ENCODE results near the gene ISOC2. TPM values are rescaled to one million over a fixed set of nuclear protein-coding genes. Genes with fewer than 3 reads are reported as not detected.

The ISOC2 gene
- total and polyA plus RNA-seq, 9 of the 15 experiments (the other 6 are each of a cell fraction or from before 2014, with no cell fraction given), result 1.2 to 229 (median 58.3) TPM

DNA sequence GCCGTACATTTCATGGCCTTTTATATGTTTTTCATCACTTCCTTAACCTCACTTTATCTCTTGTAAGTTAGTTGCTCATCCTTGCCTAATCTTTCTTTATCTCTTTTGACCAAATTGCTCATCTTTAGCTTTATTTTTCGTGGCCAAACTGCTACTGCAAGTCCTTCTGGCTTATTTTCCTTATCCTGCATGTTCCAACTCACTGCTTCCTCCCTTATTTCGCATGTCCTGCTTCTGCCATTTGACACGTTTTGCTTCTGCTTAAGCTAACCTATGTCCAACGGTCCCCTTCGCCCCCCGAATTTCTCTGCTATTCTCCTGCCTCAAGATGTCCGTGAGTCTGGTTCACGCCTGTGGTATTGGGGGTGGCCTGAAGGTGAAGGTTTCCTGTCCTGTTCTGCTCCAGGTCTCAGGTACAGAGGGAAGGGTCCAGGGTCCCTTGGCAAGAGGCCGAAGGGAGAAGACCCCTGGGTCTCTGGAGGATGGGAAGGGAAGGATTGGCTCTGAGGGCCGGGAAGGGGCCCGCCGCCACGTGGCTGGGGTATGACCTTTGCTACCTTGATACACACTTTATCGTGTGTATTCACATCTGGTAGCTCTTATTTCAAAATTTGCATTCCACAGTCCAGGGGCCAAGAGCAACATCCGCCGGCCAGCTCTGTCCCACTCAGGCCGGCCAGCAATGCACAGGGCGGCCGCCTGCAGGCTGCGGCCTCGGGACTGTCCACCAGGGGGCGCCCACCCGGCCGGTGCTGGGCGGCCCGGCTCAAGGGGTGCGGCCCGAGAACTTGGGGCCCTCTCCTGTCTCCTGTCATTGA is 6.0 kb upstream of the ISOC2 start (continued):
- no peak for TF ChIP-seq FOXA1 (IDR thresholded peaks at IDR 0.05; ENCODE audit: borderline replicate concordance)
- no peak for TF ChIP-seq CREBBP (IDR thresholded peaks at IDR 0.05; ENCODE audit: low read depth, low read length)
- TF ChIP-seq SOX6 (IDR thresholded peaks at IDR 0.05), result peak; percentile 88
- TF ChIP-seq TAF15 (IDR thresholded peaks at IDR 0.05; ENCODE audit: low read depth, low read length), result no peak
- peak; percentile 82 for TF ChIP-seq ZNF644 (tag; IDR thresholded peaks at IDR 0.05; ENCODE audit: low read depth)
- no peak for TF ChIP-seq ILF3 (IDR thresholded peaks at IDR 0.05; ENCODE audit: borderline replicate concordance)
- peak; percentile 74 for TF ChIP-seq NFIC (IDR thresholded peaks at IDR 0.05)
- no peak for TF ChIP-seq TAF9B (IDR thresholded peaks at IDR 0.05; ENCODE audit: partially characterized antibody)
- TF ChIP-seq SUPT5H (IDR thresholded peaks at IDR 0.05), result no peak
- no peak for TF ChIP-seq ZNF75A (CRISPR knock-in tag; IDR thresholded peaks at IDR 0.05)

DNA sequence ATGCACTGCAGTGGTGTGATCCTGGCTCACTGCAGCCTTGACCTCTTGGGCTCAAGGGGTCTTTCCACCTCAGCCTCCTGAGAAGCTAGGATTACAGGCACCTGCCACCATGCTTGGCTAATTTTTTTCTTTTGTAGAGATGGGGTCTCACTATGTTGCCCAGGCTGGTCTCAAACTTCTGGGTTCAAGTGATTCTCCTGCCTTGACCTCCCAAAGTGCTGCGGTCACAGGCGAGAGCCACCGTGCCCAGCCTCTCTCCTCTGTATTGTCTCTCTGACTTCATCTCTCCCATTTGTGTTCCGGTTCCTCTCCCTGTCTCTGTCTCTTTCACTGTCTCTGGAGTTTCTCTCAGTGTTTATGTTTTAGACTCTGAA is 4.8 kb upstream of the ISOC2 start:
- intact Hi-C loops (cut with micrococcal nuclease) (loop anchor here (2.0 kb wide), 1 partner anchor 39 kb away; no protein-coding TSS in a partner anchor), in situ Hi-C loops (cut with MboI) (no loop called here)
- 92% methylated on average over 4 of the region's 4 CpGs for WGBS (ENCODE audit: insufficient coverage, low coverage, missing lambda C conversion rate)
- H4K20me1 ChIP-seq (replicated peaks; ENCODE audit: control insufficient read depth, insufficient read depth, low read length), result no peaks in the 10 kb centered on the region
- H3K9ac ChIP-seq (ENCODE audit: insufficient read depth in 1 of 2, low read depth in 2 of 2, low read length in 2 of 2), result no peak overlapping the region
- no peak for FAIRE-seq
- peak overlapping the region; percentile 91 for H3K27ac ChIP-seq (ENCODE audit: extremely low read depth, low read depth, low read length)
- DNase-seq (ENCODE audit: extremely low read depth in 1 of 4, low spot score in 3 of 4), result no peak
- peak overlapping the region; percentile 67; the same call in 1 of the 2 replicates for H2AFZ ChIP-seq (ENCODE audit: low read depth, low read length)
- no peak for ATAC-seq
- H3K4me1 ChIP-seq (replicated peaks in 1 of 2; ENCODE audit: control insufficient read depth in 2 of 2, insufficient read depth in 2 of 2, low read length in 2 of 2), result peaks cover 26 to 67% of the 10 kb centered on the region in 2 experiments; a peak in 4 of 5 replicates
- no peak overlapping the region for H3K4me3 ChIP-seq
- H3K27me3 ChIP-seq (ENCODE audit: control insufficient read depth in 2 of 2, insufficient read depth in 2 of 2, low read length in 2 of 2), result no peaks in the 10 kb centered on the region
- no peaks in the 10 kb centered on the region for H3K36me3 ChIP-seq (ENCODE audit: control insufficient read depth, insufficient read depth, low read length)
- no peaks in the 10 kb centered on the region for H3K9me1 ChIP-seq (ENCODE audit: control insufficient read depth, insufficient read depth, low read length)
- no peak overlapping the region for H3K4me2 ChIP-seq (ENCODE audit: insufficient read depth, low read length)
- POLR2A ChIA-PET, result interaction anchor here (0.6 to 2.3 kb wide), 4 partner anchors 11 to 322 kb away, joined by 3 to 26 read pairs (median 8); partner anchors contain the start of genes UBE2S and ZNF628
- BruUV-seq (replicated peaks), result no TSS peak
- CTCF ChIA-PET (ENCODE audit: low intra/inter-chr PET ratio), result no interaction called here
- H3K79me2 ChIP-seq (ENCODE audit: control insufficient read depth, insufficient read depth, low read length), result peaks cover 5% of the 10 kb centered on the region
- no peaks in the 10 kb centered on the region for H3K9me3 ChIP-seq (replicated peaks; ENCODE audit: control insufficient read depth, insufficient read depth, low read depth, low read length)
- TF ChIP-seq, protein P1, sequence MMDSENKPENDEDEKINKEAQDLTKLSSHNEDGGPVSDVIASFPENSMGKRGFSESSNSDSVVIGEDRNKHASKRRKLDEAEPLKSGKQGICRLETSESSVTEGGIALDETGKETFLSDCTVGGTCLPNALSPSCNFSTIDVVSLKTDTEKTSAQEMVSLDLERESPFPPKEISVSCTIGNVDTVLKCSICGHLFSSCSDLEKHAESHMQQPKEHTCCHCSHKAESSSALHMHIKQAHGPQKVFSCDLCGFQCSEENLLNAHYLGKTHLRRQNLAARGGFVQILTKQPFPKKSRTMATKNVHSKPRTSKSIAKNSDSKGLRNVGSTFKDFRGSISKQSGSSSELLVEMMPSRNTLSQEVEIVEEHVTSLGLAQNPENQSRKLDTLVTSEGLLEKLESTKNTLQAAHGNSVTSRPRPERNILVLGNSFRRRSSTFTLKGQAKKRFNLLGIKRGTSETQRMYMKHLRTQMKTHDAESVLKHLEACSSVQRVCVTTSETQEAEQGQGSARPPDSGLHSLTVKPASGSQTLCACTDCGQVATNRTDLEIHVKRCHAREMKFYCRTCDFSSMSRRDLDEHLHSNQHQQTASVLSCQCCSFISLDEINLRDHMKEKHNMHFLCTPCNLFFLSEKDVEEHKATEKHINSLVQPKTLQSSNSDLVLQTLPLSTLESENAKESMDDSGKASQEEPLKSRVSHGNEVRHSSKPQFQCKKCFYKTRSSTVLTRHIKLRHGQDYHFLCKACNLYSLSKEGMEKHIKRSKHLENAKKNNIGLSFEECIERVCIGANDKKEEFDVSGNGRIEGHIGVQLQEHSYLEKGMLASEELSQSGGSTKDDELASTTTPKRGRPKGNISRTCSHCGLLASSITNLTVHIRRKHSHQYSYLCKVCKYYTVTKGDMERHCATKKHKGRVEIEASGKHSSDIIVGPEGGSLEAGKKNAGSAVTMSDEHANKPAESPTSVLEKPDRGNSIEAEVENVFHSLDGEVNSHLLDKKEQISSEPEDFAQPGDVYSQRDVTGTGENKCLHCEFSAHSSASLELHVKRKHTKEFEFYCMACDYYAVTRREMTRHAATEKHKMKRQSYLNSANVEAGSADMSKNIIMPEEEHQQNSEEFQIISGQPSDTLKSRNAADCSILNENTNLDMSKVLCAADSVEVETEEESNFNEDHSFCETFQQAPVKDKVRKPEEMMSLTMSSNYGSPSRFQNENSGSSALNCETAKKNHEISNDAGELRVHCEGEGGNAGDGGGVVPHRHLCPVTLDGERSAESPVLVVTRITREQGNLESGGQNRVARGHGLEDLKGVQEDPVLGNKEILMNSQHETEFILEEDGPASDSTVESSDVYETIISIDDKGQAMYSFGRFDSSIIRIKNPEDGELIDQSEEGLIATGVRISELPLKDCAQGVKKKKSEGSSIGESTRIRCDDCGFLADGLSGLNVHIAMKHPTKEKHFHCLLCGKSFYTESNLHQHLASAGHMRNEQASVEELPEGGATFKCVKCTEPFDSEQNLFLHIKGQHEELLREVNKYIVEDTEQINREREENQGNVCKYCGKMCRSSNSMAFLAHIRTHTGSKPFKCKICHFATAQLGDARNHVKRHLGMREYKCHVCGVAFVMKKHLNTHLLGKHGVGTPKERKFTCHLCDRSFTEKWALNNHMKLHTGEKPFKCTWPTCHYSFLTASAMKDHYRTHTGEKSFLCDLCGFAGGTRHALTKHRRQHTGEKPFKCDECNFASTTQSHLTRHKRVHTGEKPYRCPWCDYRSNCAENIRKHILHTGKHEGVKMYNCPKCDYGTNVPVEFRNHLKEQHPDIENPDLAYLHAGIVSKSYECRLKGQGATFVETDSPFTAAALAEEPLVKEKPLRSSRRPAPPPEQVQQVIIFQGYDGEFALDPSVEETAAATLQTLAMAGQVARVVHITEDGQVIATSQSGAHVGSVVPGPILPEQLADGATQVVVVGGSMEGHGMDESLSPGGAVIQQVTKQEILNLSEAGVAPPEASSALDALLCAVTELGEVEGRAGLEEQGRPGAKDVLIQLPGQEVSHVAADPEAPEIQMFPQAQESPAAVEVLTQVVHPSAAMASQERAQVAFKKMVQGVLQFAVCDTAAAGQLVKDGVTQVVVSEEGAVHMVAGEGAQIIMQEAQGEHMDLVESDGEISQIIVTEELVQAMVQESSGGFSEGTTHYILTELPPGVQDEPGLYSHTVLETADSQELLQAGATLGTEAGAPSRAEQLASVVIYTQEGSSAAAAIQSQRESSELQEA (IDR thresholded peaks at IDR 0.05; ENCODE audit: low read depth), result no peak
- TF ChIP-seq BCOR (IDR thresholded peaks at IDR 0.05) (peak; percentile 82), KDM1A (IDR thresholded peaks at IDR 0.05) (0 out of 4 replicates have a peak, but pooled peaks have one; percentile 36)
